ENCODE results near the gene HOMEZ. TPM values are rescaled to one million over a fixed set of nuclear protein-coding genes. Genes with fewer than 3 reads are reported as not detected.
"Not testable (repeated sequence)": the region's sequence is repeated elsewhere in the genome, so short reads cannot be mapped to it uniquely, and the experiment has no call there.

The HOMEZ gene, protein sequence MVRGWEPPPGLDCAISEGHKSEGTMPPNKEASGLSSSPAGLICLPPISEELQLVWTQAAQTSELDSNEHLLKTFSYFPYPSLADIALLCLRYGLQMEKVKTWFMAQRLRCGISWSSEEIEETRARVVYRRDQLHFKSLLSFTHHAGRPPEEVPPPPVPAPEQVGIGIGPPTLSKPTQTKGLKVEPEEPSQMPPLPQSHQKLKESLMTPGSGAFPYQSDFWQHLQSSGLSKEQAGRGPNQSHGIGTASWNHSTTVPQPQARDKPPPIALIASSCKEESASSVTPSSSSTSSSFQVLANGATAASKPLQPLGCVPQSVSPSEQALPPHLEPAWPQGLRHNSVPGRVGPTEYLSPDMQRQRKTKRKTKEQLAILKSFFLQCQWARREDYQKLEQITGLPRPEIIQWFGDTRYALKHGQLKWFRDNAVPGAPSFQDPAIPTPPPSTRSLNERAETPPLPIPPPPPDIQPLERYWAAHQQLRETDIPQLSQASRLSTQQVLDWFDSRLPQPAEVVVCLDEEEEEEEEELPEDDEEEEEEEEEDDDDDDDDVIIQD
- total RNA-seq = 10 to 100 TPM; 13.0 to 16.5 (median 15.0) TPM

DNA sequence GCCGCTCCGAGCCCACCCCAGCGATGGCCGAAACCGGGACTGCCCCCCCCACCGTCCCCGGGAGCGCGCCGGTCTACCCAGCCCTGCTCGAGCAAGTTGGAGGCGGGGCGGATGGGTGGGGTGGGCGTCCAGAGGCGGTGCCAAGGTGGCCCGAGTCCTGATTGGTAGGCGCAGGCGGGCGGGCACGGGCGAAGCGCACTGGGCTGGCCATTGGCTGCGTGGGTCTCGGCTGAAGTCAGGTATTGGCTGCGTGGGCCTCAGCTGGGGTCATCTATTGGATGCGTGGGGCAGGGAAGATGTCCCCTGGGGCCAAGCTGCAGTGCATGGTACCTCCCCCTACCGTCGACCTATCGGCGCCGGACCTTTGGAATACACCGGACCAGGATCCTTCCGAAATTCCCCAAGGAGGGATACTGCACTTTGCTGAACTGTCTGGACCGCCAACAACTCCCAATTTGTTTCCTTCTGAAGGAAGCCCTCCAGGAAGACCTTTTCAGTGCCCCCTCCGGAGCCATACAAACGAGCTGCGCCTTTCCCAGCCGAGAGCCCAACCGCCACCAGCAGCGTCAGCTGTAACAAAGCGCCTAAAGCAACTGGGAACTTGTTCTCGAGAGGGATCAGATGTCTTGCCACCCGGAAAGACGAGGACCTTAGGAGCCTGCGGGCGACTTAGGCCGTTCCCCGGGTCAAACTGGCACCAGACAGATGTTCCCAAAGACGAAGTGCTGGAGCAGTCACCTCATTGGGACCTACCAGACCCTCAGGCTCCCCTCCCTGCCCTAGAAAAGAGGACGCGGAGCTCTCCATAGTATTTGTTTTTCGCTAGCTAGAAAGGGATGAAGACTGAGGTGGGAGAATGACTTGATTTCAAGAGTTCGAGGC is at the start of gene HOMEZ:
Gene HOMEZ, minus strand, starts transcription at position 113 of the 882 bp plus-strand sequence. CDS start 180 bp downstream, outside the sequence.
- Histone ChIP-seq H3K9me3 (no peaks in the 10 kb centered on the region), H3K27me3 (no peaks in the 10 kb centered on the region), H3K4me1 (peaks cover 8 to 21% of the 10 kb centered on the region in 2 donors), H3K4me3 (replicated peaks in 1 of 3) (peak within 1 kb of the TSS; percentile 60 to 96 (median 95)), H3K36me3 (no peaks in the 10 kb centered on the region), H3K27ac (peak within 1 kb of the TSS; percentile 91 to 99 (median 97))
- WGBS, 2 donors = 0 to 1% methylated on average over 17 to 23 of the region's 53 CpGs
- TF ChIP-seq, protein P1, sequence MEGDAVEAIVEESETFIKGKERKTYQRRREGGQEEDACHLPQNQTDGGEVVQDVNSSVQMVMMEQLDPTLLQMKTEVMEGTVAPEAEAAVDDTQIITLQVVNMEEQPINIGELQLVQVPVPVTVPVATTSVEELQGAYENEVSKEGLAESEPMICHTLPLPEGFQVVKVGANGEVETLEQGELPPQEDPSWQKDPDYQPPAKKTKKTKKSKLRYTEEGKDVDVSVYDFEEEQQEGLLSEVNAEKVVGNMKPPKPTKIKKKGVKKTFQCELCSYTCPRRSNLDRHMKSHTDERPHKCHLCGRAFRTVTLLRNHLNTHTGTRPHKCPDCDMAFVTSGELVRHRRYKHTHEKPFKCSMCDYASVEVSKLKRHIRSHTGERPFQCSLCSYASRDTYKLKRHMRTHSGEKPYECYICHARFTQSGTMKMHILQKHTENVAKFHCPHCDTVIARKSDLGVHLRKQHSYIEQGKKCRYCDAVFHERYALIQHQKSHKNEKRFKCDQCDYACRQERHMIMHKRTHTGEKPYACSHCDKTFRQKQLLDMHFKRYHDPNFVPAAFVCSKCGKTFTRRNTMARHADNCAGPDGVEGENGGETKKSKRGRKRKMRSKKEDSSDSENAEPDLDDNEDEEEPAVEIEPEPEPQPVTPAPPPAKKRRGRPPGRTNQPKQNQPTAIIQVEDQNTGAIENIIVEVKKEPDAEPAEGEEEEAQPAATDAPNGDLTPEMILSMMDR (IDR thresholded peaks at IDR 0.05) = no peak
- peak; percentile 47 to 92 for TF ChIP-seq POLR2A (IDR thresholded peaks at IDR 0.05)
- intact Hi-C loops (cut with DNase I) = no loop called here
- peak; percentile 100 for DNase-seq

DNA sequence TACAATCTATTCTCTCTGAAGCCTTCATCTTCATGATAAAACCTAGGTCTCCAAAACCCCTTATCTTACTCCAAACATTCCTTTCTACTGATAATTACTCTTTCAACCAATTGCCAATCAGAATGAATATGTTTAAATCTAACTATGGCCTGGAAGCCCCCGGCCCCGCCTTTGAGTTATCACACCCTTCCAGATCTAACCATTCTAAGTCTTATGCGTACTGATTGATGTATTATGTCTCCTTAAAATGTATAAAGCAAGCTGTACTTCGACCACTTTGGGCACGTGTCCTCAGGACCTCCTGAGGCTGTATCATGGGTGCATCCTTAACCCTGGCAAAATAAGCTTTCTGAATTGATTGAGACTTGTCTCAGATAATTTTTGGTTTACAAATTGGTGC is 49.7 kb upstream of the HOMEZ start:
- intact Hi-C loops (cut with DNase I) = no loop called here
- WGBS, 2 donors = 86 to 92% methylated on average over 5 of the region's 5 CpGs
- Histone ChIP-seq H3K9me3 (no peaks in the 10 kb centered on the region), H3K36me3 (no peaks in the 10 kb centered on the region), H3K27ac (no peak overlapping the region), H3K4me3 (replicated peaks in 1 of 3) (no peak overlapping the region), H3K27me3 (no peaks in the 10 kb centered on the region), H3K4me1 (no peaks in the 10 kb centered on the region)
- TF ChIP-seq, protein P1 (IDR thresholded peaks at IDR 0.05) = no peak
- TF ChIP-seq POLR2A (IDR thresholded peaks at IDR 0.05) = no peak
- DNase-seq = no peak

- 46 to 47% methylated on average over 4 of the region's 4 CpGs for WGBS, 2 donors
- no peak overlapping the region for H3K4me3 ChIP-seq (replicated peaks in 1 of 3)
- TF ChIP-seq, protein P1 (IDR thresholded peaks at IDR 0.05) = peak; percentile 63 to 81 (median 78)
- no peak for TF ChIP-seq POLR2A (IDR thresholded peaks at IDR 0.05)
- H3K36me3 ChIP-seq = peaks cover 25% of the 10 kb centered on the region in 2 donors
- no peaks in the 10 kb centered on the region for H3K9me3 ChIP-seq
- H3K27ac ChIP-seq = no peak overlapping the region
- intact Hi-C loops (cut with DNase I) = loop anchor here (2.0 to 10.0 kb wide), 2 partner anchors 53 to 137 kb away; partner anchors contain the start of gene NGDN
- peaks cover 2 to 6% of the 10 kb centered on the region in 2 donors for H3K4me1 ChIP-seq
- no peaks in the 10 kb centered on the region for H3K27me3 ChIP-seq
- DNase-seq = peak; percentile 71 to 76
Observed at GRCh38 chr14:23327947-23328744, 42.2 kb upstream of the HOMEZ start.

- WGBS, 2 donors = 79 to 81% methylated on average over 13 of the region's 13 CpGs
Observed at GRCh38 chr14:23326491-23327332, 40.8 kb upstream of the HOMEZ start.

GRCh38 chr14:23325746-23326145 is 39.8 kb upstream of the HOMEZ start:
- peaks cover 25 to 26% of the 10 kb centered on the region in 2 donors for H3K36me3 ChIP-seq
- H3K4me3 ChIP-seq (replicated peaks in 1 of 3); H3K27ac ChIP-seq; H3K9me3 ChIP-seq; H3K27me3 ChIP-seq; DNase-seq: not testable (repeated sequence)
- 88 to 94% methylated on average over 5 of the region's 5 CpGs for WGBS, 2 donors
- intact Hi-C loops (cut with DNase I) = loop anchor here (2.0 to 10.0 kb wide), 2 partner anchors 55 to 139 kb away; partner anchors contain the start of gene NGDN
- peaks cover 13 to 16% of the 10 kb centered on the region in 2 donors for H3K4me1 ChIP-seq

More at GRCh38 chr14:23326491-23327332, 40.8 kb upstream of the HOMEZ start:
- Histone ChIP-seq H3K4me1 (peaks cover 13 to 16% of the 10 kb centered on the region in 2 donors), H3K27ac (no peak overlapping the region), H3K27me3 (no peaks in the 10 kb centered on the region), H3K9me3 (no peaks in the 10 kb centered on the region), H3K36me3 (peaks cover 25 to 26% of the 10 kb centered on the region in 2 donors), H3K4me3 (replicated peaks in 1 of 3) (no peak overlapping the region)
- TF ChIP-seq, protein P1 (IDR thresholded peaks at IDR 0.05) = no peak
- no peak for TF ChIP-seq POLR2A (IDR thresholded peaks at IDR 0.05)
- intact Hi-C loops (cut with DNase I) = loop anchor here (2.0 to 10.0 kb wide), 2 partner anchors 54 to 138 kb away; partner anchors contain the start of gene NGDN
- no peak for DNase-seq
